HEK293 (cell line): ENCODE results near the gene CCNG2.

ENCODE experiments used
- CTCF ChIA-PET: fragments of 350-600 bp; formaldehyde crosslinking; extraction: SDS; loops from one replicate; lab custom pipeline; 2021; ENCODE audit warnings: antibody characterized with exemption; lab: Yijun Ruan, JAX
- POLR2A ChIA-PET: fragments of 300-600 bp; formaldehyde crosslinking; extraction: SDS; loops from one replicate; lab custom pipeline; 2020; ENCODE audit warnings: antibody characterized with exemption, inconsistent platforms; lab: Yijun Ruan, JAX
- H3K27ac ChIP-seq: fragments of 200-500 bp; sonication (Bioruptor generic); 2 replicates; pipeline ENCODE4 v1.5.1; 2014; ENCODE audit warnings: low read depth, low read length, control low read depth, inconsistent platforms; ENCODE audit errors: extremely low read depth
- H3K36me3 ChIP-seq, 2 experiments: fragments of 200-500 bp in 1 of 2; sonication (Bioruptor generic) in 1 of 2; 1 replicate in 1 of 2; 2 replicates in 1 of 2; pipeline ENCODE4 v1.5.1; 2014 to 2017; ENCODE audit warnings: inconsistent platforms in 2 of 2, low read length in 2 of 2; ENCODE audit not compliant: control insufficient read depth in 2 of 2, insufficient read depth in 1 of 2
- H3K4me1 ChIP-seq: fragments of 200-500 bp; sonication (Bioruptor generic); 2 replicates; pipeline ENCODE4 v1.5.1; 2014; ENCODE audit warnings: mild to moderate bottlenecking, low read length, inconsistent platforms; ENCODE audit not compliant: control insufficient read depth, insufficient read depth
- H3K4me3 ChIP-seq: 2 replicates; pipeline ENCODE4 v1.5.1; 2011; ENCODE audit warnings: low read depth, mild to moderate bottlenecking, control low read depth, low read length, moderate library complexity
- H3K9me3 ChIP-seq: fragments of 200-500 bp; sonication (Bioruptor generic); 2 replicates; pipeline ENCODE4 v1.5.1; 2014; ENCODE audit warnings: low read depth, low read length, inconsistent platforms; ENCODE audit not compliant: control insufficient read depth, insufficient read depth
- FEZF1 ChIP-seq: fragments of 450-650 bp; formaldehyde crosslinking; IDR thresholded peaks from 2 replicates; pipeline ENCODE4 v1.5.1; 2016; ENCODE audit warnings: missing biosample characterization, missing genetic modification characterization
- GLIS1 ChIP-seq: fragments of 450-650 bp; formaldehyde crosslinking; IDR thresholded peaks from 2 replicates; pipeline ENCODE4 v1.5.1; 2016; ENCODE audit warnings: missing biosample characterization, missing genetic modification characterization
- MYNN ChIP-seq: fragments of 450-650 bp; formaldehyde crosslinking; IDR thresholded peaks from 2 replicates; pipeline ENCODE4 v1.5.1; 2016; ENCODE audit warnings: missing biosample characterization, missing genetic modification characterization, borderline replicate concordance
- PRDM1 ChIP-seq: fragments of 450-650 bp; formaldehyde crosslinking; IDR thresholded peaks from 2 replicates; pipeline ENCODE4; 2016; ENCODE audit warnings: missing biosample characterization, missing genetic modification characterization
- ZFP37 ChIP-seq: fragments of 450-650 bp; formaldehyde crosslinking; IDR thresholded peaks from 2 replicates; pipeline ENCODE4 v1.5.1; 2016; ENCODE audit warnings: missing biosample characterization, missing genetic modification characterization
- ZNF140 ChIP-seq: fragments of 450-650 bp; formaldehyde crosslinking; IDR thresholded peaks from 2 replicates; pipeline ENCODE4 v1.5.1; 2016; ENCODE audit warnings: missing biosample characterization, missing genetic modification characterization
- ZNF335 ChIP-seq: fragments of 450-650 bp; formaldehyde crosslinking; conservative IDR thresholded peaks from 2 replicates; pipeline ENCODE4 v1.5.1; 2016; ENCODE audit warnings: missing biosample characterization, missing genetic modification characterization
- ZNF426 ChIP-seq: fragments of 450-650 bp; formaldehyde crosslinking; IDR thresholded peaks from 2 replicates; pipeline ENCODE4 v1.5.1; 2017; ENCODE audit warnings: missing biosample characterization, missing genetic modification characterization, mild to moderate bottlenecking, inconsistent platforms, moderate library complexity
- ZNF473 ChIP-seq: fragments of 450-650 bp; formaldehyde crosslinking; IDR thresholded peaks from 2 replicates; pipeline ENCODE4 v1.5.1; 2017; ENCODE audit warnings: missing biosample characterization, missing genetic modification characterization
- ZNF600 ChIP-seq: fragments of 450-650 bp; formaldehyde crosslinking; IDR thresholded peaks from 2 replicates; pipeline ENCODE4 v1.5.1; 2016; ENCODE audit warnings: missing biosample characterization, missing genetic modification characterization
- ZNF610 ChIP-seq: fragments of 450-650 bp; formaldehyde crosslinking; IDR thresholded peaks from 2 replicates; pipeline ENCODE4 v1.5.1; 2016; ENCODE audit warnings: missing biosample characterization, missing genetic modification characterization, borderline replicate concordance
- ZNF621 ChIP-seq: fragments of 450-650 bp; formaldehyde crosslinking; IDR thresholded peaks from 2 replicates; pipeline ENCODE4 v1.5.1; 2017; ENCODE audit warnings: missing biosample characterization, missing genetic modification characterization
- ZNF658 ChIP-seq: fragments of 450-650 bp; formaldehyde crosslinking; IDR thresholded peaks from 2 replicates; pipeline ENCODE4; 2016; ENCODE audit warnings: missing biosample characterization, missing genetic modification characterization
- ZNF768 ChIP-seq: fragments of 450-650 bp; formaldehyde crosslinking; IDR thresholded peaks from 2 replicates; pipeline ENCODE4 v1.5.1; 2018; ENCODE audit warnings: missing biosample characterization, mild to moderate bottlenecking, missing genetic modification characterization
- ZNF830 ChIP-seq: fragments of 450-650 bp; IDR thresholded peaks from 2 replicates; pipeline ENCODE4 v1.5.0; 2018; ENCODE audit warnings: missing biosample characterization, missing genetic modification characterization, low read depth, mild to moderate bottlenecking, moderate library complexity
- TF ChIP-seq, protein P1 (sequence below): fragments of 450-650 bp; formaldehyde crosslinking; IDR thresholded peaks from 2 replicates; pipeline ENCODE4 v1.5.1; 2016; ENCODE audit warnings: missing biosample characterization, missing genetic modification characterization
- TF ChIP-seq, protein P2 (sequence below): fragments of 450-650 bp; formaldehyde crosslinking; IDR thresholded peaks from 2 replicates; pipeline ENCODE4 v1.5.0; 2017; ENCODE audit warnings: missing biosample characterization, missing genetic modification characterization, borderline replicate concordance
- TF ChIP-seq, protein P3 (sequence below): fragments of 450-650 bp; formaldehyde crosslinking; IDR thresholded peaks from 2 replicates; pipeline ENCODE4 v1.5.1; 2016; ENCODE audit warnings: missing biosample characterization, missing genetic modification characterization, borderline replicate concordance

Gene CCNG2

DNA sequence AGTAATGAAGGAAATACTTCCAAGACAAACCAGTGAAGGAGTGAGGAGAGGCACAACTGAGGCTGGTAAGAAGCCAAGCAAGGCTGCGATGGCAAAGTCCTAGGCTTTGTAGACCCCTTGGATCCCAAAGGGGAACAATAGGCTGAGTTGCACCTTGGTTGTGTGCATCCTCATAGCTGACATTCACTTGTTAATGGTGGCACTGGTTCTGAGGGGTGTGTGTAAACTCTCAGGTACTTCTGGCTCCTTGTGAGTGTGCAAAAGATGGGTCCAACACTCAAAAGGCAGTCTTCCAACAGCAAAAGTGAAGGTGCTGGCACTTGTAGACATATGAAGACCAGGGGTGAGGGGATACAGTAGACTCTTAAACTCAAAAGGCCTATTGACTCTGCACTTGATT is 60.5 kb downstream of the CCNG2 start:
- Histone ChIP-seq H3K9me3 (no peaks in the 10 kb centered on the region), H3K36me3 (no peaks in the 10 kb centered on the region), H3K4me3 (no peak overlapping the region), H3K4me1 (no peaks in the 10 kb centered on the region), H3K27ac (no peak overlapping the region)
- POLR2A ChIA-PET: no interaction called here
- CTCF ChIA-PET: no interaction called here
- no peak for TF ChIP-seq ZNF140
- TF ChIP-seq, protein P1, sequence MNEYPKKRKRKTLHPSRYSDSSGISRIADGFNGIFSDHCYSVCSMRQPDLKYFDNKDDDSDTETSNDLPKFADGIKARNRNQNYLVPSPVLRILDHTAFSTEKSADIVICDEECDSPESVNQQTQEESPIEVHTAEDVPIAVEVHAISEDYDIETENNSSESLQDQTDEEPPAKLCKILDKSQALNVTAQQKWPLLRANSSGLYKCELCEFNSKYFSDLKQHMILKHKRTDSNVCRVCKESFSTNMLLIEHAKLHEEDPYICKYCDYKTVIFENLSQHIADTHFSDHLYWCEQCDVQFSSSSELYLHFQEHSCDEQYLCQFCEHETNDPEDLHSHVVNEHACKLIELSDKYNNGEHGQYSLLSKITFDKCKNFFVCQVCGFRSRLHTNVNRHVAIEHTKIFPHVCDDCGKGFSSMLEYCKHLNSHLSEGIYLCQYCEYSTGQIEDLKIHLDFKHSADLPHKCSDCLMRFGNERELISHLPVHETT (tag by site-specific recombination): no peak
- TF ChIP-seq ZNF335 (tag by site-specific recombination): no peak
- TF ChIP-seq ZFP37 (tag by site-specific recombination): no peak
- no peak for TF ChIP-seq ZNF600 (tag by site-specific recombination)
- TF ChIP-seq, protein P2, sequence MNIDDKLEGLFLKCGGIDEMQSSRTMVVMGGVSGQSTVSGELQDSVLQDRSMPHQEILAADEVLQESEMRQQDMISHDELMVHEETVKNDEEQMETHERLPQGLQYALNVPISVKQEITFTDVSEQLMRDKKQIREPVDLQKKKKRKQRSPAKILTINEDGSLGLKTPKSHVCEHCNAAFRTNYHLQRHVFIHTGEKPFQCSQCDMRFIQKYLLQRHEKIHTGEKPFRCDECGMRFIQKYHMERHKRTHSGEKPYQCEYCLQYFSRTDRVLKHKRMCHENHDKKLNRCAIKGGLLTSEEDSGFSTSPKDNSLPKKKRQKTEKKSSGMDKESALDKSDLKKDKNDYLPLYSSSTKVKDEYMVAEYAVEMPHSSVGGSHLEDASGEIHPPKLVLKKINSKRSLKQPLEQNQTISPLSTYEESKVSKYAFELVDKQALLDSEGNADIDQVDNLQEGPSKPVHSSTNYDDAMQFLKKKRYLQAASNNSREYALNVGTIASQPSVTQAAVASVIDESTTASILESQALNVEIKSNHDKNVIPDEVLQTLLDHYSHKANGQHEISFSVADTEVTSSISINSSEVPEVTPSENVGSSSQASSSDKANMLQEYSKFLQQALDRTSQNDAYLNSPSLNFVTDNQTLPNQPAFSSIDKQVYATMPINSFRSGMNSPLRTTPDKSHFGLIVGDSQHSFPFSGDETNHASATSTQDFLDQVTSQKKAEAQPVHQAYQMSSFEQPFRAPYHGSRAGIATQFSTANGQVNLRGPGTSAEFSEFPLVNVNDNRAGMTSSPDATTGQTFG (tag by site-specific recombination): no peak
- no peak for TF ChIP-seq ZNF610 (tag by site-specific recombination)
- TF ChIP-seq ZNF768 (tag by site-specific recombination): no peak

DNA sequence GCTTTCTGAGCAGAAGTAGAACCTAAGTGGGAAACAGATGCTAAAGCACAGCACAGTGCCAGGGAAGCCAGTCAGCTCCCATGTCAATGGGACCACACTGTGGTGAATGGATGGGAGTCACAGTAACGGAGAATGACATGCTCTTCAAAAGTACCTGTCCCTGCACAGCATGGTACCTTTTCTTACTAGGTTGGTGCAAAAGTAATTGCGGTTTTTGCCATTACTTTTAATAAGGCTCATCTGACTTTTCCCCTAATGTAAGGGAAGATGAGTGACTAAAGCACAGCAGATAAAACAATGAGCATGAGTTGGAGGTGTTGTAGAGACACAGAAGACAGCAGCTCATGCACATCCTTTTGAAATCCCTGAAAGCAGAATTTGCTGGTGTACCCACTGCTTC is 62.3 kb downstream of the CCNG2 start:
- no peaks in the 10 kb centered on the region for H3K9me3 ChIP-seq
- CTCF ChIA-PET: interaction anchor here (1.2 kb wide), 1 partner anchor 16 kb away, joined by 3 read pairs; no protein-coding TSS in a partner anchor
- TF ChIP-seq, protein P3, sequence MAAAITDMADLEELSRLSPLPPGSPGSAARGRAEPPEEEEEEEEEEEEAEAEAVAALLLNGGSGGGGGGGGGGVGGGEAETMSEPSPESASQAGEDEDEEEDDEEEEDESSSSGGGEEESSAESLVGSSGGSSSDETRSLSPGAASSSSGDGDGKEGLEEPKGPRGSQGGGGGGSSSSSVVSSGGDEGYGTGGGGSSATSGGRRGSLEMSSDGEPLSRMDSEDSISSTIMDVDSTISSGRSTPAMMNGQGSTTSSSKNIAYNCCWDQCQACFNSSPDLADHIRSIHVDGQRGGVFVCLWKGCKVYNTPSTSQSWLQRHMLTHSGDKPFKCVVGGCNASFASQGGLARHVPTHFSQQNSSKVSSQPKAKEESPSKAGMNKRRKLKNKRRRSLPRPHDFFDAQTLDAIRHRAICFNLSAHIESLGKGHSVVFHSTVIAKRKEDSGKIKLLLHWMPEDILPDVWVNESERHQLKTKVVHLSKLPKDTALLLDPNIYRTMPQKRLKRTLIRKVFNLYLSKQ (tag by site-specific recombination): no peak
- TF ChIP-seq MYNN (tag by site-specific recombination): no peak
- no peak for TF ChIP-seq GLIS1
- no peak for TF ChIP-seq ZNF426 (tag by site-specific recombination)
- TF ChIP-seq PRDM1 (tag by site-specific recombination): no peak
- TF ChIP-seq ZNF658: no peak
- TF ChIP-seq FEZF1: no peak
- no peak for TF ChIP-seq ZNF473 (tag by site-specific recombination)
- TF ChIP-seq ZNF621 (tag by site-specific recombination): no peak
- TF ChIP-seq ZNF830 (tag by site-specific recombination): no peak
- TF ChIP-seq, all 188 proteins: peak for 0
- POLR2A ChIA-PET: no interaction called here
- H3K27ac ChIP-seq: no peak overlapping the region
- no peaks in the 10 kb centered on the region for H3K36me3 ChIP-seq
- no peaks in the 10 kb centered on the region for H3K4me1 ChIP-seq
- no peak overlapping the region for H3K4me3 ChIP-seq
